ENCODE data around the gene SUPT20HL2. TPM values are rescaled to one million over a fixed set of nuclear protein-coding genes. Genes with fewer than 3 reads are reported as not detected.

The SUPT20HL2 gene
- total and polyA plus RNA-seq, 2 experiments from 2014 or later = 0.08 TPM; not detected in 1

- TF ChIP-seq ZNF462 (CRISPR knock-in tag; IDR thresholded peaks at IDR 0.05) = no peak
- no peak for TF ChIP-seq EZH2 (IDR thresholded peaks at IDR 0.05; ENCODE audit: low read depth, unreplicated experiment)
- TF ChIP-seq ZNF331 (CRISPR knock-in tag; IDR thresholded peaks at IDR 0.05; ENCODE audit: low read depth) = no peak
These were observed 8.0 kb downstream of the SUPT20HL2 start (continued) for GRCh38 chrX:24305905-24306304.

GRCh38 chrX:24301806-24302205 is 12.1 kb downstream of the SUPT20HL2 start:
- Histone ChIP-seq H3K36me3 (ENCODE audit: insufficient read depth) (no peaks in the 10 kb centered on the region), H2AFZ (no peak overlapping the region), H3K9me2 (ENCODE audit: insufficient read depth) (no peaks in the 10 kb centered on the region), H3K4me1 (ENCODE audit: insufficient read depth) (peaks cover 8% of the 10 kb centered on the region; the same call in 1 of the 2 replicates), H3F3A (replicated peaks; ENCODE audit: low read depth) (no peaks in the 10 kb centered on the region), H3K27ac (ENCODE audit: low read depth) (no peak overlapping the region), H3K79me2 (replicated peaks; ENCODE audit: insufficient read depth) (no peaks in the 10 kb centered on the region), H4K20me1 (replicated peaks; ENCODE audit: insufficient read depth) (no peaks in the 10 kb centered on the region), H3K4me2 (no peak overlapping the region), H3K4me3 (no peak overlapping the region), H3K27me3 (ENCODE audit: insufficient read depth) (no peaks in the 10 kb centered on the region)
- H3K4me3 Mint-ChIP-seq = no peak overlapping the region
- TF ChIP-seq STAT1 (IDR thresholded peaks at IDR 0.05; ENCODE audit: unreplicated experiment) (no peak), EZH2 (IDR thresholded peaks at IDR 0.05; ENCODE audit: low read depth, unreplicated experiment) (no peak), NANOG (IDR thresholded peaks at IDR 0.05; ENCODE audit: borderline replicate concordance) (no peak), EZH2phosphoT487 (IDR thresholded peaks at IDR 0.05; ENCODE audit: unreplicated experiment) (no peak), REST (IDR thresholded peaks at IDR 0.05; ENCODE audit: unreplicated experiment) (no peak), POLR2AphosphoS5 (IDR thresholded peaks at IDR 0.05; ENCODE audit: low read depth) (no peak), ZNF331 (CRISPR knock-in tag; IDR thresholded peaks at IDR 0.05; ENCODE audit: low read depth) (no peak), CREB1 (CRISPR knock-in tag; IDR thresholded peaks at IDR 0.05; ENCODE audit: low read depth) (no peak), ETS1 (IDR thresholded peaks at IDR 0.05) (no peak), ZNF114 (CRISPR knock-in tag; IDR thresholded peaks at IDR 0.05) (no peak)
- H3K27me3 Mint-ChIP-seq (ENCODE audit: insufficient read depth, low read depth, poor library complexity) = no peaks in the 10 kb centered on the region
- H3K36me3 Mint-ChIP-seq (ENCODE audit: low read depth) = no peaks in the 10 kb centered on the region
- DNase-seq (ENCODE audit: low spot score) = no peak
- ATAC-seq = no peak
- no peak overlapping the region for H3K27ac Mint-ChIP-seq
- peaks cover 13% of the 10 kb centered on the region; the same call in 2 of the 3 replicates for H3K4me1 Mint-ChIP-seq
- no peaks in the 10 kb centered on the region for H3K9me3 Mint-ChIP-seq

Data from GM23338 (cell line).